GM21737 (cell line): ENCODE results near the gene IFT43.

ENCODE experiments used
- ATAC-seq: cut with Tn5 transposase; IDR thresholded peaks from one replicate; pipeline ENCODE4 v1.9.1; 2021; ENCODE audit warnings: mild to moderate bottlenecking, moderate library complexity; ENCODE audit not compliant: unreplicated experiment

The IFT43 gene

DNA sequence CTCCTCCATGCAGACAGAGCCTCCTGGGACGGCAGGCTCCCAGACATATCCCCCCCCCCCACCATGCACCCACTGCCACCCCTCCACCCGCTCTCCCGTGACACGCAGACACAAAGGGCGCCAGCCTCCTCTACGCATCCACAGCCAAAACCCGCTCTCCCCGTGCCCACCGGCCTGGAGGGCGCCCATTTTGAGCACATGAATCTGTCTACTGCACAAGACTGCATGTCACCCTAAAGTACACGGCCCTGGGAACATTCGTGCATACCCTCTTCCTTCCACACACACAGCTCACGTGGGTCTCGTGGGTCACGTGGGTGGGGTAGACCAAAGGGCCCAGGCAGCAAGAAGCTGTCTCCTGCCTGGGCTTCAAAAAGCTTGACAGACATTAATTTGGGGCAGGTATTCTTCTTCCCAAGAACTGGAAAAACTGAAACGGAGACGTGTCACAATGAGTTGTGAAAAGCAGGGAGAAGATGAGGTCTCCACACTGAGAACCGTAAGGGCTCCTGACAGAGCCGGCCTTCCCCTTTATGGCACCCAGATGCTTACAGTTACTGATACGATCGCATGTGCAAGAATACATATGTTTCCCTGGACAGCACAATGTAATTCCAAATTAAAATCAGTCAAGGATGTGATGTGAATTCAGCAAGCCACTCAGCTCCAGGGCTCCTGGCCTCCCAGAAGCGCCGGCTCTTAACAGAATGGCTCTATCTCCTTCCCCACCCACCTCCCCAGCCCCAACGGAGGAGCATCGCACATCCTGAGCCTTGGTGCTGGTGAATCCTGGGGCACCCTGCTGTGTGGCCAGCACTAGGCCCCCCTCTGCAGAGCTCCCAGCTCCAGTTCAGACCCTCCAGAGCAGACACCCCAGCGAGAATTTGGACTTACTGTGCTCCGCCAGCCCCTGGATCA, 5.7 kb upstream of the IFT43 start:
- no peak for ATAC-seq

GRCh38 chr14:75980856-75981255, 4.7 kb upstream of the IFT43 start:
- ATAC-seq: no peak

DNA sequence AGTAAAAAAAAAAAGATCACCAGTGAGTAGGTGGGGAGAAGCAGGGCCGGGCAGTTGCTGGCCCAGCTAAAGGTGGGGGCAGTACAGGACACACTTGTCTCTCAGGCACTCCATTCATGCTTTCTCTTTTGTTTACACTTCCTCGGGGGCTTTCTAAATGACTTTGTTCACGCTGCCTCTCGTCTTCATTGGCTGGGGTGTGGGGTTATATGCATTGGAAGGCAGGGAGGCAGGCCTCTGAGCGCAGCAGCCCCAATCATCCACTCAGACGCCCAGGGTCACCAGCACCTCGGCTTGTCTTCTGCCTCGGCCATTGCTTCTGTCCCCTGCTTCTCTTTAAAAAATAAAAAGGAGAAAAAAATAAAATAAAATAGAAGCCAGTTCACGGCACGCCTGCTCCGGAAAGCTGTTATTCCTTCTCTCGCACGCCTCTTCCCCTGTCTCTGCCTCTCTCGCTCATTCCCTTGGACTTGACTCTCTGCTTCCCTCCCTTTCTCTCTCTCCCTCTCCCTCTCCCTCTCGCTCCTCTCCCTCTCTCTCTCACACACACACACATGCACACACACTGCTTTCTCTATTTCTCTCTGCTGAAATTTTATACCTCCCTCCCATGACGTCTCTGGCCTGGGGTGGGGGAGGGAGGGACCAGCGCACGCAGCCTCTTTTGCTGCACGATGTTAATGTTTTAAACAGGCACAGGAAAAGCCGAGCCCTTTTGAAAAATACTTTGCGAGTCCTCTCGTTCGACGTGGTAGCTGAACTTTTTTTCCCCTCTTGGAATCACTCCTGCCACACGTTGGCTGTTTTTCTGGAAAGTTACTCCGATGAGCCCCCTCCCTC, 3.9 kb upstream of the IFT43 start, which contains the start of gene TGFB3:
TSS of gene TGFB3 (minus strand) at position 570 of the 840 bp plus-strand sequence. CDS start 1,102 bp downstream, outside the sequence.
- ATAC-seq: peak; percentile 41

DNA sequence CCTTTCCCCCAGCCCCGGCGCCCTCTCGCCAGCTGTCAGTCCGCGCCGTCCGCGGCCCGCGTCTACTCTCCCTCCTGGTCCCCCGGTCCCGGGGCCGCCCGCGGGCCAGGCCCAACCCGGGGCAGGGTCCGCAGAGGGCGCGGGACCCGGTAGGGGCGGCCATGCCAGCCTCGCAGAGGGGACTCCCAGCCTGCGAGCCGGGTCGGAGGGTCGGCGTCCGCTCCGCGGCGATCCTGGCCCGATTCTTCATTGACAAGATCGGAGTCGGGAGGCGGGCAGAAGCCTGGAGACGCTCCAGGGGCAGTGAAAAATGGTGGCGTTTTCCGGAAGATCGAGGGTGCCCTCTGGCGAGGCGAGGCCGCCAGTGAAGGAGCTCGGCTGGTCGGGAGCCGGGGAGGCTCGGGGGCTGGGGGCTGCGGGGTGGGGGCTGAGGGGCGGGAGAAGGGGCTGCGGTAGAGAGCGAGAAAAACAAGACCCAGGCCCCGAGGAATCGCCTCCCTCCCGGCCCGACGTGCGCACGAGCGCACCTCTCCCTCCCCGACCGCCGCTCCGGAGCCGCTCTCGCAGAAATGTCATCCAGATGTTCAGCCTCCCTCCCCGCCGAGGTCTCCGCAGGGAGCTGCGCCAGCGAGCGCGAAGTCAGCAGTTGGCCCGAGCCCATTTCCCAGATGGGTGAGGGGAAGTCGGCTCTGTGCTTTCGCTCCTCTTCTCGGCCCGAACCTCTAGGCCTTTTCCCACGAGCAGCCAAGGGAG, 3.1 kb upstream of the IFT43 start:
- peak; percentile 45 for ATAC-seq

DNA sequence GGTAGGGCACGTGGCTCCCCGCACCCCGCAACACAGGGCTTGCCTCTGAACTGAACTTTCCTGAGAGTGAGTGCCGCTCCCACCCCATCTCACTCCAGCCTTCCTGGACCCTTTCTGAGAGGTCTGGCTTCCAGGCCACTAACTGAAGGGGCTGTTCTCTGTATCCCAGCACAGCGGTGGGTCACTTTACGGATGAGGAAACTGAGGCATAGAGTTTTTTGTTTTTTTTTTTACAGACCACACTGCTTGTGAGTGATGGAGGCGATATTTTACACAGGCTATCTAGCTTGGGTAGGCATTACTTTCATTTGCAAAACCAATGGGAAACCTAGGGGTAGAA, 2.6 kb upstream of the IFT43 start:
- no peak for ATAC-seq

DNA sequence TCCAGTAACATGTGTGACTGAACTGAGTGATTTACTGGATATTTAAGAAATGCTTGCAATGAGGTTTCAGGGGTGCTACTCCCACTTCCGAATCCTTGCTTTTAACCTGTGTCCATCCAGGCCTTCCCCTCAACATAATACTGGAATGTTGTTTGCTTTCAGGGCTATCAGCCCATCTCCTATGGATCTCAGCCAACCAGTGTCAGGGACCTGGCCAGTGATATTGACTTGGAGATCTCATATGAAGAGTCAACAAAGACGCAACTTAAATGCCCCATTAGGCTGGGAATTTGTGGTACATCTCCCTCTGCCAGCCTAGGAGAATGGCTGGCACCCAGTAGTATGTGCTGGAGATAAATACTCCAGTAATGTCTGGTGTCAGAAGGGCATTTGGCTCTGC, 889 bp upstream of the IFT43 start:
- no peak for ATAC-seq

- no peak for ATAC-seq
Measured at GRCh38 chr14:75986439-75986765, 839 bp downstream of the IFT43 start.

GRCh38 chr14:75987201-75987970, 1.8 kb downstream of the IFT43 start:
- ATAC-seq: no peak

GRCh38 chr14:75989134-75989533, 3.6 kb downstream of the IFT43 start:
- no peak for ATAC-seq

- no peak for ATAC-seq
Measured at GRCh38 chr14:75990297-75990696, 4.7 kb downstream of the IFT43 start.

GRCh38 chr14:75991753-75992152, 6.2 kb downstream of the IFT43 start:
- no peak for ATAC-seq

DNA sequence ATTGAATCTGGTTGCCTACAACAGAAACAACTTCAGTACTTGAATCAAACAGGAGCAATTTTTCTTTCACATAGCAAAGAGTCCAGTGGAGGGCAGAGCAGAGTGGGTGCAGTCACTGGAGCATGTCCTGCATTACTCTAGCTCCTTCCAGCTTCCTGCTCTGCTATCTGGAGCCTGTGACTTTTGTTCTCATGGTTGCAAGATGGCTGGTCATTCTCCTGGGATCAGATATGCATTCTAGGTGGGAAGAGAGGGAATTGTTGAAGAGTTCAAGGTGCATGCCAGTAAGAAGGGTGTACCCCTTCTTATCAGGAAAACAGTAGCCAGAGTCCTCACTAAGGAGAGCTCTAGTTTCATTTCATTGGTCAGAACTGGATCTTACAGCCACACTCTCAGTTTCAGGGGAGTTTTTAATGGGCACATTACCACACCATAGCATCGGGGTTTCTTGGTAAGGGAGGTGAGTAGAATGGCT, 8.0 kb downstream of the IFT43 start:
- peak; percentile 56 for ATAC-seq

GRCh38 chr14:75995372-75996041, 9.9 kb downstream of the IFT43 start:
- ATAC-seq: no peak

DNA sequence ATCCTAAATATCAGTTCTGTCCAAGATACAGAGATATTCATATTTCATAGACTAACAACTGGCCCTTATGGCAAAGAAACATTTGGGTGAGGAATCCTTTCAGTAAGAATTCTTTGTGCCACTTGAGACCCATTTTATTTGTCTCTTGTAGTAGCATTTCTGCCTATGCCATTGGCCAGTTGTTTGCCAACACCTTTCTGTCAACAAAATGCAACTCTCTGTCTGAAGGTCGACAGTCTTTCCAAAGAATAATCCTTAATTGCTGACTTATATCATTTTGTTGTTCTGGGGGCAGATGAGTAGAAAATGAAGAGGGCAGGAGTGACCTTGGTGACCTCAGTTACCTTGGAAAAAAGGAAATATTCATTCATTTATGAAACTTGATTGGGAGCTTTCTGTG, 10.9 kb downstream of the IFT43 start:
- ATAC-seq: no peak

GRCh38 chr14:75999511-76000190, 14.1 kb downstream of the IFT43 start:
- no peak for ATAC-seq

DNA sequence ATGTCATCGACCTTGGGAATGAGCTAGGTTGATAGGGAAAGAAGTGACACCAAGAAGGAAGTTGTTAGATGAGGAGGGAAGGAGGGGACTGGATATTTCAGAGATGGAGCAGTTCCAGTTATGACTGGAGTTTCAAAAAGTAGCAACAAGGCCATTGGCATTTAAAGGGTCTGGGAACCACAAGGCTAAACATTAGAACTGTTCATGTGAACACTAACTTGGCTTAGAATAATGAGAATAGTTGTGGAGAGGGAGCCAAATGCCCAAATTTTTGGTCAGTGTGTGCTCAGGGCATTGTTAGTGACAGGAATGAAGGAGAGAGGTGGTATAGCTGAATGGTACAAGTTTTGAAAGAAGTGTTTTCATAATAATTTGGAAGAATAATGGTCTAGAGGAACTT, 16.8 kb downstream of the IFT43 start:
- no peak for ATAC-seq

DNA sequence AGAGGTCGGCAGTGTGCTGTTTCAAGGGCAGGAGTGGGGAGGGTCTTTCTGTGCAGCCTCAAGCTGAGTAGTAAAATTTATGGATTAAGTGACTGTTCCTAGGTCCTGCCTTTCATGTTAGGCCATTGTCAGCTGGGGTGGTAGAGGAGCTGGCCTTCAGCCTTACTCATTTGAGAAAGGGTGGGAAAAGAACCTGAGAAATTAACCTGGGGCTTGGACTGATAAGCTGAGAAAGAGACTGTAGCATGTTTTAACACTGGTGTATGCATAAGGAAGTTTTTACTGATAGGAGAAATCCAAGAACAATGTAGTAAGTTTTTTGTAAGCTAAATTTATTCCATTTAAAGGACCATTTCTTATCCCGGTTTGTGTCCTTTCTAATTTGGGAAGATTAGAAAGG, 20.7 kb downstream of the IFT43 start:
- ATAC-seq: no peak

GRCh38 chr14:76007379-76007778, 21.8 kb downstream of the IFT43 start:
- no peak for ATAC-seq

GRCh38 chr14:76007852-76008251, 22.3 kb downstream of the IFT43 start:
- no peak for ATAC-seq
